HCT116 (cell line): ENCODE measurements around the gene DYRK2. TPM values are rescaled to one million over a fixed set of nuclear protein-coding genes. Genes with fewer than 3 reads are reported as not detected.

Experiments
- ATAC-seq: fragments of 200-7000 bp; cut with Tn5 transposase; 2 replicates; pipeline ENCODE4 v1.9.1; 2020; ENCODE audit warnings: mild to moderate bottlenecking, moderate library complexity
- BruUV-seq: library from RNA; stranded (reverse); fragments of 400-500 nt; replicated peaks from 2 replicates; lab custom pipeline; 2021; lab: Mats Ljungman, UMichigan
- CTCF ChIA-PET: fragments of 300-600 bp; sonication (Branson Sonifier 250); formaldehyde crosslinking; loops from one replicate; lab custom pipeline; 2021; ENCODE audit warnings: antibody characterized with exemption; lab: Charles Lee
- POLR2A ChIA-PET: fragments of 300-600, 350-600 bp; sonication (Branson Sonifier 250); formaldehyde crosslinking; loops from one replicate; lab custom pipeline; 2021; ENCODE audit warnings: antibody characterized with exemption; lab: Charles Lee
- RAD21 ChIA-PET, 2 experiments: fragments of 300-600 bp; sonication (Branson Sonifier 250); formaldehyde crosslinking; loops; one replicate each; lab custom pipeline; 2023; ENCODE audit warnings: low total read pairs in 2 of 2; ENCODE audit not compliant: uncharacterized antibody in 2 of 2, unreplicated experiment in 2 of 2, low non-redundant PET in 1 of 2; lab: Charles Lee
- DNase-seq: peaks from one replicate; pipeline ENCODE4 v3.0.0-alpha.2; 2010; ENCODE audit warnings: low read depth, low spot score
- H2AFZ ChIP-seq: fragments of 200-600 bp; shearing (Covaris generic), sonication (generic); 2 replicates; pipeline ENCODE4 v1.6.1; 2017; ENCODE audit warnings: low read depth, mixed run types, mixed read lengths, antibody characterized with exemption, low read length; ENCODE audit not compliant: poor library complexity, severe bottlenecking
- H3K27ac ChIP-seq: 2 replicates; pipeline ENCODE4 v1.5.1; 2012; ENCODE audit warnings: low read depth, low read length
- H3K27me3 ChIP-seq: fragments of 200-600 bp; sonication (generic); 2 replicates; pipeline ENCODE4 v1.6.1; 2016; ENCODE audit warnings: mixed run types, low read length, mixed read lengths; ENCODE audit not compliant: insufficient read depth
- H3K36me3 ChIP-seq, 2 experiments: fragments of 200-500 bp in 1 of 2; fragments of 200-600 bp in 1 of 2; sonication (Bioruptor generic) in 1 of 2; sonication (generic) in 1 of 2; 2 replicates each; pipeline versions ENCODE4 v1.5.1 to v1.6.1; 2014 to 2016; ENCODE audit warnings: low read length in 2 of 2, inconsistent platforms in 1 of 2, mixed read lengths in 1 of 2, mixed run types in 1 of 2; ENCODE audit not compliant: insufficient read depth in 2 of 2, control insufficient read depth in 1 of 2
- H3K4me1 ChIP-seq, 2 experiments: fragments of 200-600 bp in 1 of 2; sonication (generic) in 1 of 2; 2 replicates each; pipeline versions ENCODE4 v1.5.1 to v1.6.1; 2012 to 2017; ENCODE audit warnings: low read length in 2 of 2, inconsistent platforms in 1 of 2, mild to moderate bottlenecking in 1 of 2, mixed read lengths in 1 of 2, mixed run types in 1 of 2, moderate library complexity in 1 of 2; ENCODE audit not compliant: insufficient read depth in 2 of 2, control insufficient read depth in 1 of 2
- H3K4me2 ChIP-seq: fragments of 200-600 bp; sonication (generic); 2 replicates; pipeline ENCODE4 v1.6.1; 2017; ENCODE audit warnings: mixed run types, low read length, mixed read lengths
- H3K4me3 ChIP-seq, 2 experiments: fragments of 200-600 bp in 1 of 2; sonication (generic) in 1 of 2; replicated peaks in 1 of 2; 2 replicates each; pipeline ENCODE4 v1.5.1; 2011 to 2016; ENCODE audit warnings: low read length in 2 of 2, control low read depth in 1 of 2, low read depth in 1 of 2, mild to moderate bottlenecking in 1 of 2, mixed read lengths in 1 of 2, mixed run types in 1 of 2
- H3K79me2 ChIP-seq: fragments of 200-600 bp; sonication (generic); 2 replicates; pipeline ENCODE4 v1.6.1; 2017; ENCODE audit warnings: mild to moderate bottlenecking, mixed run types, low read length, moderate library complexity, mixed read lengths; ENCODE audit not compliant: insufficient read depth
- H3K9ac ChIP-seq: fragments of 200-600 bp; sonication (generic); 2 replicates; pipeline ENCODE4 v1.6.1; 2016; ENCODE audit warnings: low read length, mixed read lengths
- H3K9me2 ChIP-seq: fragments of 200-600 bp; sonication (generic), shearing (Covaris generic); 2 replicates; pipeline ENCODE4 v1.6.1; 2017; ENCODE audit warnings: mixed run types, mild to moderate bottlenecking, moderate library complexity; ENCODE audit not compliant: insufficient read depth
- H3K9me3 ChIP-seq, 2 experiments: fragments of 200-500 bp in 1 of 2; fragments of 200-600 bp in 1 of 2; sonication (Bioruptor generic) in 1 of 2; sonication (generic) in 1 of 2; 2 replicates each; pipeline ENCODE4 v1.6.1; 2014 to 2017; ENCODE audit warnings: low read length in 2 of 2, mixed read lengths in 2 of 2, inconsistent platforms in 1 of 2, low read depth in 1 of 2, mild to moderate bottlenecking in 1 of 2, mixed run types in 1 of 2, moderate library complexity in 1 of 2; ENCODE audit not compliant: control insufficient read depth in 1 of 2, insufficient read depth in 1 of 2
- H4K20me1 ChIP-seq: fragments of 200-600 bp; sonication (generic), shearing (Covaris generic); 2 replicates; pipeline ENCODE4 v1.6.1; 2017; ENCODE audit warnings: mixed run types, mild to moderate bottlenecking, moderate library complexity; ENCODE audit not compliant: insufficient read depth
- EZH2 ChIP-seq: fragments of 200-600 bp; sonication (generic); IDR thresholded peaks from 2 replicates; pipeline ENCODE4 v1.6.1; 2017; ENCODE audit warnings: antibody characterized with exemption, mixed run types
- MAX ChIP-seq: IDR thresholded peaks from 2 replicates; pipeline ENCODE4 v1.6.1; 2012
- POLR2AphosphoS5 ChIP-seq: IDR thresholded peaks from 2 replicates; pipeline ENCODE4 v1.6.1; 2011; ENCODE audit warnings: mild to moderate bottlenecking, low read depth, low read length, moderate library complexity
- RAD21 ChIP-seq: IDR thresholded peaks from 2 replicates; pipeline ENCODE4 v1.6.1; 2012; ENCODE audit warnings: low read depth, mild to moderate bottlenecking
- REST ChIP-seq: IDR thresholded peaks from 2 replicates; pipeline ENCODE4 v1.6.1; 2012; ENCODE audit warnings: low read depth
- SIN3A ChIP-seq: IDR thresholded peaks from 2 replicates; pipeline ENCODE4 v1.6.1; 2012; ENCODE audit warnings: low read depth
- SRF ChIP-seq: IDR thresholded peaks from 2 replicates; pipeline ENCODE4 v1.6.1; 2012; ENCODE audit warnings: low read depth
- intact Hi-C: fragments of 100-400 bp; cut with micrococcal nuclease; formaldehyde crosslinking; loops from 2 replicates; pipeline ENCODE4 v1.10.0; 2022
- total RNA-seq: library from RNA; stranded (reverse); gene quantifications from one replicate; pipeline ENCODE4 v1.2.1, GENCODE V29; 2021; ENCODE audit not compliant: unreplicated experiment
- TF ChIP-seq, protein P1 (sequence below): IDR thresholded peaks from 2 replicates; pipeline ENCODE4 v1.6.1; 2011; ENCODE audit warnings: mild to moderate bottlenecking, low read length, moderate library complexity; ENCODE audit not compliant: insufficient replicate concordance; ENCODE audit errors: extremely low read depth

The DYRK2 gene
- total RNA-seq, 1 experiment from 2014 or later: 28.7 TPM

DNA sequence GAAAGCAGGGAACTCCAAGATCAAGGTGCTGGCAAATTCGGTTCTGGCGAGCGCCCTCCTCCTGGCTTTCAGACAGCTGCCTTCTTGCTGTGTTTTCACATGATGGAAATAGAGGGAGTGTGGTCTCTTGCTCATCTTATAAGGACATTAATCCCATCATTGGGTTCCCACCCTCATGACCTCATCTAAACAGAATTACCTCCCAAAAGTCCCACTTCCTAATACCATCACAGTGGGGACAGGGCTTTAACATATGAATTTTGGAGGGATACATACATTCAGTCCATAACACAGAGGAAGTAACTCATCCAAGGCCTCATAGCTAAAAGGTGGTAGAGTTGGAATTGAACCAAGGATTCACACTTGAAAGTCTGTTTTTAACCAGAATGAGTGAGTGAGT is 28.6 kb downstream of the DYRK2 start:
- no peaks in the 10 kb centered on the region for H4K20me1 ChIP-seq
- ATAC-seq (no peak), DNase-seq (no peak)
- H3K79me2 ChIP-seq: no peaks in the 10 kb centered on the region
- H3K9me2 ChIP-seq: no peaks in the 10 kb centered on the region
- H3K36me3 ChIP-seq: no peaks in the 10 kb centered on the region
- intact Hi-C loops: no loop called here
- POLR2A ChIA-PET: no interaction called here
- no TSS peak for BruUV-seq
- no peak overlapping the region for H3K9ac ChIP-seq
- H3K27me3 ChIP-seq: no peaks in the 10 kb centered on the region
- CTCF ChIA-PET: no interaction called here
- H3K27ac ChIP-seq: no peak overlapping the region
- no peak for TF ChIP-seq POLR2AphosphoS5
- TF ChIP-seq MAX: no peak
- no peak for TF ChIP-seq RAD21
- no peak for TF ChIP-seq EZH2
- no peak for TF ChIP-seq SIN3A
- no peak for TF ChIP-seq REST
- TF ChIP-seq, protein P1, sequence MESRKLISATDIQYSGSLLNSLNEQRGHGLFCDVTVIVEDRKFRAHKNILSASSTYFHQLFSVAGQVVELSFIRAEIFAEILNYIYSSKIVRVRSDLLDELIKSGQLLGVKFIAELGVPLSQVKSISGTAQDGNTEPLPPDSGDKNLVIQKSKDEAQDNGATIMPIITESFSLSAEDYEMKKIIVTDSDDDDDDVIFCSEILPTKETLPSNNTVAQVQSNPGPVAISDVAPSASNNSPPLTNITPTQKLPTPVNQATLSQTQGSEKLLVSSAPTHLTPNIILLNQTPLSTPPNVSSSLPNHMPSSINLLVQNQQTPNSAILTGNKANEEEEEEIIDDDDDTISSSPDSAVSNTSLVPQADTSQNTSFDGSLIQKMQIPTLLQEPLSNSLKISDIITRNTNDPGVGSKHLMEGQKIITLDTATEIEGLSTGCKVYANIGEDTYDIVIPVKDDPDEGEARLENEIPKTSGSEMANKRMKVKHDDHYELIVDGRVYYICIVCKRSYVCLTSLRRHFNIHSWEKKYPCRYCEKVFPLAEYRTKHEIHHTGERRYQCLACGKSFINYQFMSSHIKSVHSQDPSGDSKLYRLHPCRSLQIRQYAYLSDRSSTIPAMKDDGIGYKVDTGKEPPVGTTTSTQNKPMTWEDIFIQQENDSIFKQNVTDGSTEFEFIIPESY: no peak
- no peak for TF ChIP-seq SRF
- no peak overlapping the region for H3K4me2 ChIP-seq
- H2AFZ ChIP-seq: no peak overlapping the region
- RAD21 ChIA-PET: no interaction called here
- peaks cover 0 to 6% of the 10 kb centered on the region in 2 experiments; a peak in 2 of 4 replicates for H3K4me1 ChIP-seq
- H3K4me3 ChIP-seq: no peak overlapping the region
- H3K9me3 ChIP-seq: no peaks in the 10 kb centered on the region
